Measurements from ENCODE around the gene PRIMPOL. TPM values are rescaled to one million over a fixed set of nuclear protein-coding genes. Genes with fewer than 3 reads are reported as not detected.

The PRIMPOL gene
- total and polyA plus RNA-seq, 2 of the 4 experiments (the other 2 are of a cell fraction): 5.6 to 8.8 TPM

DNA sequence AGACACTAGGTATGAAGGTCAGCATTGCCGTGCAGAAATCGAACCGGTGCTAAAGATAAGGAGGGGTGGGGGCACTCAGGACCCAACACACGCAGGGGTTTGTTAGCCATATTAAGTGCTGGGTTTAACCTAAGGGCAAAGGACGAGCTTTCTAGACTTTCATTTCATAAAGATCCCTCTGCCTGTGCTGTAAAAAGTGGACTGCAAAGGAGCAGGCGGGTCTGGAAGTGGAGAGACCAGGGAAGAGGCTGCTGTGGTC is 1.6 kb upstream of the PRIMPOL start:
- no peak overlapping the region for H2AK5ac ChIP-seq (ENCODE audit: low read depth, low read length)
- H3K4ac ChIP-seq (ENCODE audit: low read depth, low read length): peak overlapping the region; percentile 0; the same call in 1 of the 2 replicates
- ChIA-PET POLR2A (ENCODE audit: unreplicated experiment) (no interaction called here), CTCF (interaction anchor here (0.9 kb wide), 1 partner anchor 384 kb away, joined by 4 read pairs; no protein-coding TSS in a partner anchor)
- no peak overlapping the region for H2BK20ac ChIP-seq (ENCODE audit: low read depth, low read length)
- peak overlapping the region; percentile 75 for H3K9ac ChIP-seq (ENCODE audit: low read depth, low read length)
- no peak overlapping the region for H2BK15ac ChIP-seq (ENCODE audit: low read depth, low read length)
- TF ChIP-seq FOS (IDR thresholded peaks at IDR 0.05; ENCODE audit: low read depth, low read length) (no peak), MXI1 (IDR thresholded peaks at IDR 0.05; ENCODE audit: borderline replicate concordance, low read depth, low read length) (no peak), MAFK (IDR thresholded peaks at IDR 0.05; ENCODE audit: low read depth, low read length) (no peak), CHD1 (IDR thresholded peaks at IDR 0.05; ENCODE audit: low read depth, low read length) (no peak), RAD21 (IDR thresholded peaks at IDR 0.05; ENCODE audit: low read length) (no peak), NFE2L2 (IDR thresholded peaks at IDR 0.05; ENCODE audit: low read depth, low read length) (no peak), SMC3 (IDR thresholded peaks at IDR 0.05; ENCODE audit: low read depth, low read length) (no peak), RFX5 (IDR thresholded peaks at IDR 0.05; ENCODE audit: low read depth, low read length) (no peak), POLR2A (IDR thresholded peaks at IDR 0.05; ENCODE audit: low read depth, low read length) (no peak), CEBPB (IDR thresholded peaks at IDR 0.05; ENCODE audit: low read depth, low read length) (no peak), RCOR1 (IDR thresholded peaks at IDR 0.05; ENCODE audit: insufficient replicate concordance, low read length) (no peak)
- TF ChIP-seq, protein P1, sequence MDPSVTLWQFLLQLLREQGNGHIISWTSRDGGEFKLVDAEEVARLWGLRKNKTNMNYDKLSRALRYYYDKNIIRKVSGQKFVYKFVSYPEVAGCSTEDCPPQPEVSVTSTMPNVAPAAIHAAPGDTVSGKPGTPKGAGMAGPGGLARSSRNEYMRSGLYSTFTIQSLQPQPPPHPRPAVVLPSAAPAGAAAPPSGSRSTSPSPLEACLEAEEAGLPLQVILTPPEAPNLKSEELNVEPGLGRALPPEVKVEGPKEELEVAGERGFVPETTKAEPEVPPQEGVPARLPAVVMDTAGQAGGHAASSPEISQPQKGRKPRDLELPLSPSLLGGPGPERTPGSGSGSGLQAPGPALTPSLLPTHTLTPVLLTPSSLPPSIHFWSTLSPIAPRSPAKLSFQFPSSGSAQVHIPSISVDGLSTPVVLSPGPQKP (IDR thresholded peaks at IDR 0.05; ENCODE audit: borderline replicate concordance, low read depth, low read length): no peak
- TF ChIP-seq, protein P2, sequence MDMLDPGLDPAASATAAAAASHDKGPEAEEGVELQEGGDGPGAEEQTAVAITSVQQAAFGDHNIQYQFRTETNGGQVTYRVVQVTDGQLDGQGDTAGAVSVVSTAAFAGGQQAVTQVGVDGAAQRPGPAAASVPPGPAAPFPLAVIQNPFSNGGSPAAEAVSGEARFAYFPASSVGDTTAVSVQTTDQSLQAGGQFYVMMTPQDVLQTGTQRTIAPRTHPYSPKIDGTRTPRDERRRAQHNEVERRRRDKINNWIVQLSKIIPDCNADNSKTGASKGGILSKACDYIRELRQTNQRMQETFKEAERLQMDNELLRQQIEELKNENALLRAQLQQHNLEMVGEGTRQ (IDR thresholded peaks at IDR 0.05; ENCODE audit: low read depth, low read length): no peak
- TF ChIP-seq, protein P3, sequence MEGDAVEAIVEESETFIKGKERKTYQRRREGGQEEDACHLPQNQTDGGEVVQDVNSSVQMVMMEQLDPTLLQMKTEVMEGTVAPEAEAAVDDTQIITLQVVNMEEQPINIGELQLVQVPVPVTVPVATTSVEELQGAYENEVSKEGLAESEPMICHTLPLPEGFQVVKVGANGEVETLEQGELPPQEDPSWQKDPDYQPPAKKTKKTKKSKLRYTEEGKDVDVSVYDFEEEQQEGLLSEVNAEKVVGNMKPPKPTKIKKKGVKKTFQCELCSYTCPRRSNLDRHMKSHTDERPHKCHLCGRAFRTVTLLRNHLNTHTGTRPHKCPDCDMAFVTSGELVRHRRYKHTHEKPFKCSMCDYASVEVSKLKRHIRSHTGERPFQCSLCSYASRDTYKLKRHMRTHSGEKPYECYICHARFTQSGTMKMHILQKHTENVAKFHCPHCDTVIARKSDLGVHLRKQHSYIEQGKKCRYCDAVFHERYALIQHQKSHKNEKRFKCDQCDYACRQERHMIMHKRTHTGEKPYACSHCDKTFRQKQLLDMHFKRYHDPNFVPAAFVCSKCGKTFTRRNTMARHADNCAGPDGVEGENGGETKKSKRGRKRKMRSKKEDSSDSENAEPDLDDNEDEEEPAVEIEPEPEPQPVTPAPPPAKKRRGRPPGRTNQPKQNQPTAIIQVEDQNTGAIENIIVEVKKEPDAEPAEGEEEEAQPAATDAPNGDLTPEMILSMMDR (conservative IDR thresholded peaks at IDR 0.05; ENCODE audit: low read depth, low read length): no peak
- in situ Hi-C loops (cut with MboI; ENCODE audit: low sequenced_read_pairs) (no loop called here), dilution Hi-C loops (cut with HindIII; ENCODE audit: low sequenced_read_pairs, unreplicated experiment) (no loop called here), intact Hi-C loops (cut with micrococcal nuclease) (loop anchor here (2.0 to 10.0 kb wide), 4 partner anchors 99 to 385 kb away; partner anchors contain the start of gene IRF2)
- H3K4me2 ChIP-seq (ENCODE audit: low read depth, low read length): peak overlapping the region; percentile 99
- peaks cover 30 to 39% of the 10 kb centered on the region in 2 experiments for H3K79me1 ChIP-seq (ENCODE audit: low read depth in 1 of 2, low read length in 2 of 2)
- peak overlapping the region; percentile 2 for H3K14ac ChIP-seq (replicated peaks; ENCODE audit: low read depth, low read length)
- peaks cover 6% of the 10 kb centered on the region for H3K4me1 ChIP-seq (ENCODE audit: control insufficient read depth, insufficient read depth, low read length)
- peak overlapping the region; percentile 75 for H2BK5ac ChIP-seq (ENCODE audit: low read depth, low read length, poor library complexity, severe bottlenecking)
- H3K23ac ChIP-seq (ENCODE audit: low read depth, low read length): peak overlapping the region; percentile 2; the same call in 1 of the 2 replicates
- no peak overlapping the region for H4K8ac ChIP-seq (ENCODE audit: low read depth in 2 of 2, low read length in 2 of 2)
- H3K9me1 ChIP-seq (ENCODE audit: insufficient read depth, low read length): peaks cover 3% of the 10 kb centered on the region; the same call in 1 of the 2 replicates
- H3K36me3 ChIP-seq (ENCODE audit: control insufficient read depth, insufficient read depth, low read length): peaks cover 2% of the 10 kb centered on the region; the same call in 1 of the 2 replicates
- H4K5ac ChIP-seq (ENCODE audit: low read depth, low read length): no peak overlapping the region
- WGBS, 2 experiments (ENCODE audit: extremely low coverage in 2 of 2, insufficient read length in 1 of 2): 0% methylated on average over 1 of the region's 6 CpGs; no CpG with 5 or more reads in 1 of the 2 experiments
- H3K18ac ChIP-seq (ENCODE audit: low read depth, low read length): no peak overlapping the region; the same call in 1 of the 2 replicates
- peak overlapping the region; percentile 80 for H3K4me3 ChIP-seq (ENCODE audit: insufficient read depth, low read depth, low read length)
- BruUV-seq (replicated peaks): no TSS peak
- peak overlapping the region; percentile 92 for H2AFZ ChIP-seq (replicated peaks; ENCODE audit: low read length, poor library complexity)
- H4K20me1 ChIP-seq (ENCODE audit: insufficient read depth, low read length): peaks cover 15% of the 10 kb centered on the region; the same call in 1 of the 2 replicates
- H4K91ac ChIP-seq (ENCODE audit: insufficient read depth, low read depth, low read length): no peak overlapping the region
- no peak for DNase-seq
- H3K9me3 ChIP-seq (ENCODE audit: control insufficient read depth, insufficient read depth, low read length): no peaks in the 10 kb centered on the region
- no peak for ATAC-seq (ENCODE audit: low read depth)
- H3K27me3 ChIP-seq (ENCODE audit: control insufficient read depth, insufficient read depth, low read length): no peaks in the 10 kb centered on the region
- H2AK9ac ChIP-seq (replicated peaks; ENCODE audit: low read depth, low read length, poor library complexity): peak overlapping the region; percentile 56
- no peak overlapping the region for H2BK120ac ChIP-seq (ENCODE audit: low read depth, low read length)
- H3K27ac ChIP-seq (ENCODE audit: insufficient read depth, low read length): peak overlapping the region; percentile 84
- H3K56ac ChIP-seq (ENCODE audit: extremely low read depth, insufficient read depth, low read length): no peak overlapping the region

Measured in IMR-90 (cell line).